Nephron (organoid): ENCODE measurements around the gene MPZL1.

Source experiments
- H3K27ac Mint-ChIP-seq, 3 experiments: 2 replicates each; pipeline ENCODE4 v1.8.0; 2020; ENCODE audit warnings: mixed read lengths in 3 of 3, mild to moderate bottlenecking in 2 of 3, moderate library complexity in 1 of 3
- H3K27me3 Mint-ChIP-seq: 2 replicates; pipeline ENCODE4 v1.8.0; 2021; ENCODE audit warnings: low read depth, mild to moderate bottlenecking, moderate library complexity, mixed read lengths
- H3K36me3 Mint-ChIP-seq: 2 replicates; pipeline ENCODE4 v1.8.0; 2020; ENCODE audit warnings: low read depth, mixed read lengths
- H3K4me1 Mint-ChIP-seq: 2 replicates; pipeline ENCODE4 v1.8.0; 2020; ENCODE audit warnings: mixed read lengths
- H3K4me3 Mint-ChIP-seq, 3 experiments: 2 replicates each; pipeline ENCODE4 v1.8.0; 2020; ENCODE audit warnings: mild to moderate bottlenecking in 3 of 3, mixed read lengths in 3 of 3, moderate library complexity in 2 of 3
- H3K9me3 Mint-ChIP-seq: 2 replicates; pipeline ENCODE4 v1.8.0; 2020; ENCODE audit warnings: mixed read lengths
- CTCF ChIP-seq, 3 experiments: fragments of 200-600 bp; sonication (generic); IDR thresholded peaks; one replicate each; pipeline ENCODE4 v1.5.0; 2021; ENCODE audit warnings: antibody characterized with exemption in 3 of 3; ENCODE audit not compliant: unreplicated experiment in 3 of 3

MPZL1 gene

DNA sequence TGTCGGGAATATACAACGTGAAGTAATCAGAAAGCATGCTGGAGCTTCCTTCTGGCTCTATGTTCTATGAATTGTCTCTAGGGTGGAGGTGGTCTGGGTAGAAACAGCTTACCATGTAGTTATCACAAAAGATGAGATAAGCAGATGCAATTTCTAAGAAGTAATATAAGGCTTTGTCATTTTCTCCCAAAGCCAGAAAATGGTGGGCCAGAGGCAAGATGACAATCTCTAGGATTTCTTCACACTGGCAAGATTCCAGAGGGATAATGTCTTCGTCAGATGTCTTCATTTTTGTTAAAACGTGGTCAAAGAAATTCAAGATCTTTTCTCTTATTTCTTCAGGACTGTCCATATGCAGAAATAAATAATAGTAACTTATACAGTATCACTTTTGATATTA is 114.4 kb downstream of the MPZL1 start:
- H3K27me3 Mint-ChIP-seq: peaks cover under 1% of the 10 kb centered on the region
- no peaks in the 10 kb centered on the region for H3K4me1 Mint-ChIP-seq
- no peak overlapping the region for H3K27ac Mint-ChIP-seq
- no peaks in the 10 kb centered on the region for H3K9me3 Mint-ChIP-seq
- H3K4me3 Mint-ChIP-seq: no peak overlapping the region
- no peaks in the 10 kb centered on the region for H3K36me3 Mint-ChIP-seq
- TF ChIP-seq CTCF (IDR thresholded peaks at IDR 0.05; ENCODE audit: unreplicated experiment in 3 of 3): no peak

GRCh38 chr1:167837326-167837725 is 115.5 kb downstream of the MPZL1 start:
- Mint-ChIP-seq H3K4me1 (no peaks in the 10 kb centered on the region), H3K36me3 (no peaks in the 10 kb centered on the region), H3K9me3 (no peaks in the 10 kb centered on the region), H3K27ac (no peak overlapping the region), H3K4me3 (no peak overlapping the region), H3K27me3 (no peaks in the 10 kb centered on the region)
- TF ChIP-seq CTCF (IDR thresholded peaks at IDR 0.05; ENCODE audit: unreplicated experiment in 3 of 3): no peak

GRCh38 chr1:167839009-167839408 is 117.2 kb downstream of the MPZL1 start:
- Mint-ChIP-seq H3K4me1 (no peaks in the 10 kb centered on the region), H3K9me3 (no peaks in the 10 kb centered on the region), H3K36me3 (no peaks in the 10 kb centered on the region), H3K27me3 (no peaks in the 10 kb centered on the region), H3K27ac (no peak overlapping the region), H3K4me3 (no peak overlapping the region)
- TF ChIP-seq CTCF (IDR thresholded peaks at IDR 0.05; ENCODE audit: unreplicated experiment in 3 of 3): no peak
